B cell (primary cell): ENCODE results near the gene ST6GALNAC3.

Source experiments
- CTCF ChIP-seq: fragments of 200-600 bp; IDR thresholded peaks from one replicate; pipeline ENCODE4 v1.8.0; 2022; ENCODE audit warnings: antibody characterized with exemption, mild to moderate bottlenecking
- EZH2 ChIP-seq: IDR thresholded peaks from 2 replicates; pipeline ENCODE4 v1.6.1; 2012; ENCODE audit warnings: borderline replicate concordance, low read depth, mild to moderate bottlenecking, moderate library complexity, low read length; ENCODE audit not compliant: insufficient read depth, poor library complexity, severe bottlenecking

GRCh38 chr1:76450229-76450628 is 375.7 kb downstream of the ST6GALNAC3 start:
- TF ChIP-seq CTCF (no peak), EZH2 (no peak)
